GM19193 (cell line): ENCODE data around the gene ZNF784.
A peak's percentile ranks its signal among the peaks of the same experiment; 100 is the strongest.

Experiments used
- POLR2A ChIP-seq: IDR thresholded peaks from 4 replicates; pipeline ENCODE4 v1.6.1; 2011; ENCODE audit not compliant: insufficient read depth, insufficient read length; ENCODE audit errors: extremely low read depth

The ZNF784 gene

GRCh38 chr19:55642153-55643002, 18.0 kb upstream of the ZNF784 start:
- TF ChIP-seq POLR2A: no peak

- peak; percentile 2 for TF ChIP-seq POLR2A
Observed at GRCh38 chr19:55641426-55642152, 17.2 kb upstream of the ZNF784 start.

GRCh38 chr19:55640577-55641425, 16.4 kb upstream of the ZNF784 start, which contains the start of gene ZNF580:
TSS of gene ZNF580 (plus strand) at chr19:55641002. CDS start at chr19:55642509, 1,507 bp downstream.
- peak; percentile 33 for TF ChIP-seq POLR2A

- peak; percentile 13 for TF ChIP-seq POLR2A
Observed at GRCh38 chr19:55640043-55640576, 15.7 kb upstream of the ZNF784 start.

- no peak for TF ChIP-seq POLR2A
Observed at GRCh38 chr19:55638864-55639359, 14.5 kb upstream of the ZNF784 start.

- peak; percentile 9 for TF ChIP-seq POLR2A
Observed at GRCh38 chr19:55637534-55637933, 13.2 kb upstream of the ZNF784 start.

GRCh38 chr19:55636723-55637122, 12.4 kb upstream of the ZNF784 start:
- no peak for TF ChIP-seq POLR2A

GRCh38 chr19:55635856-55636440, 11.6 kb upstream of the ZNF784 start:
- TF ChIP-seq POLR2A: no peak

GRCh38 chr19:55635334-55635717, 11.0 kb upstream of the ZNF784 start:
- TF ChIP-seq POLR2A: no peak

GRCh38 chr19:55633861-55634260, 9.5 kb upstream of the ZNF784 start:
- TF ChIP-seq POLR2A: no peak

GRCh38 chr19:55632463-55632834, 8.1 kb upstream of the ZNF784 start:
- TF ChIP-seq POLR2A: no peak

- TF ChIP-seq POLR2A: no peak
Observed at GRCh38 chr19:55626350-55626749, 2.0 kb upstream of the ZNF784 start.

- no peak for TF ChIP-seq POLR2A
Observed at GRCh38 chr19:55625004-55625326, 599 bp upstream of the ZNF784 start.

- TF ChIP-seq POLR2A: no peak
Observed at GRCh38 chr19:55623561-55623960, 805 bp downstream of the ZNF784 start.

GRCh38 chr19:55623130-55623529, 1.2 kb downstream of the ZNF784 start:
- TF ChIP-seq POLR2A: no peak

- TF ChIP-seq POLR2A: no peak
Observed at GRCh38 chr19:55622242-55622969, 2.0 kb downstream of the ZNF784 start.
